ENCODE data around the gene MRPL54. TPM values are rescaled to one million over a fixed set of nuclear protein-coding genes. Genes with fewer than 3 reads are reported as not detected.
"Not testable (repeated sequence)": the region's sequence is repeated elsewhere in the genome, so short reads cannot be mapped to it uniquely, and the experiment has no call there.

MRPL54 gene
- total RNA-seq, 1 donor from 2014 or later = 35.9 TPM

GRCh38 chr19:3813473-3814392, 51.3 kb downstream of the MRPL54 start:
- Mint-ChIP-seq H3K4me1 (ENCODE audit: unreplicated experiment) (no peaks in the 10 kb centered on the region), H3K27ac (no peak overlapping the region), H3K27me3 (peaks cover 10% of the 10 kb centered on the region), H3K4me3 (no peak overlapping the region), H3K9me3 (no peaks in the 10 kb centered on the region), H3K36me3 (no peaks in the 10 kb centered on the region)
- TF ChIP-seq CTCF (conservative IDR thresholded peaks at IDR 0.05) = no peak
- DNase-seq (ENCODE audit: extremely low spot score, unreplicated experiment) = no peak

GRCh38 chr19:3814648-3815047, 52.2 kb downstream of the MRPL54 start:
- Mint-ChIP-seq H3K4me3 (no peak overlapping the region), H3K27me3 (peaks cover 10% of the 10 kb centered on the region), H3K36me3 (no peaks in the 10 kb centered on the region), H3K9me3 (no peaks in the 10 kb centered on the region), H3K27ac (no peak overlapping the region), H3K4me1 (ENCODE audit: unreplicated experiment) (no peaks in the 10 kb centered on the region)
- TF ChIP-seq CTCF (conservative IDR thresholded peaks at IDR 0.05) = no peak
- no peak for DNase-seq (ENCODE audit: extremely low spot score, unreplicated experiment)

GRCh38 chr19:3816148-3816547, 53.7 kb downstream of the MRPL54 start:
- H3K27me3 Mint-ChIP-seq; H3K4me3 Mint-ChIP-seq; DNase-seq (ENCODE audit: extremely low spot score, unreplicated experiment); H3K9me3 Mint-ChIP-seq; H3K27ac Mint-ChIP-seq; H3K36me3 Mint-ChIP-seq; H3K4me1 Mint-ChIP-seq (ENCODE audit: unreplicated experiment): not testable (repeated sequence)

- H3K4me1 Mint-ChIP-seq (ENCODE audit: unreplicated experiment) = no peaks in the 10 kb centered on the region
- no peaks in the 10 kb centered on the region for H3K36me3 Mint-ChIP-seq
- no peak for TF ChIP-seq CTCF (conservative IDR thresholded peaks at IDR 0.05)
Measured at GRCh38 chr19:3816566-3817218, 54.2 kb downstream of the MRPL54 start.

More at GRCh38 chr19:3816566-3817218, 54.2 kb downstream of the MRPL54 start:
- DNase-seq (ENCODE audit: extremely low spot score, unreplicated experiment) = no peak
- peaks cover 10% of the 10 kb centered on the region for H3K27me3 Mint-ChIP-seq
- no peak overlapping the region for H3K4me3 Mint-ChIP-seq
- H3K27ac Mint-ChIP-seq = no peak overlapping the region
- no peaks in the 10 kb centered on the region for H3K9me3 Mint-ChIP-seq

Other genes with a start within 250 kb of the MRPL54 start
- gene TEKTIP1, start 223.5 kb upstream of the MRPL54 start, total RNA-seq (ENCODE audit: low replicate concordance) = 1.3 and 3.4 TPM in 2 replicates
- 74.1 and 80.9 TPM in 2 replicates for gene MFSD12, start 205.1 kb upstream of the MRPL54 start, total RNA-seq (ENCODE audit: low replicate concordance)
- gene HMG20B, start 189.7 kb upstream of the MRPL54 start, total RNA-seq (ENCODE audit: low replicate concordance) = 60.1 and 78.3 TPM in 2 replicates
- gene GIPC3, start 177.2 kb upstream of the MRPL54 start, total RNA-seq (ENCODE audit: low replicate concordance) = 0.07 TPM in 1 of 2 replicates, not detected in the other
- gene TBXA2R, start 155.8 kb upstream of the MRPL54 start, total RNA-seq (ENCODE audit: low replicate concordance) = not detected in 2 replicates
- 31.6 and 32.4 TPM in 2 replicates for gene CACTIN, start 135.9 kb upstream of the MRPL54 start, total RNA-seq (ENCODE audit: low replicate concordance)
- gene PIP5K1C, start 62.2 kb upstream of the MRPL54 start, total RNA-seq (ENCODE audit: low replicate concordance) = 35.9 and 44.5 TPM in 2 replicates
- gene TJP3, start 54.3 kb upstream of the MRPL54 start, total RNA-seq (ENCODE audit: low replicate concordance) = 20.0 and 53.8 TPM in 2 replicates
- gene APBA3, start 990 bp upstream of the MRPL54 start, total RNA-seq (ENCODE audit: low replicate concordance) = 25.1 and 28.5 TPM in 2 replicates
- gene RAX2, start 9.5 kb downstream of the MRPL54 start, total RNA-seq (ENCODE audit: low replicate concordance) = not detected in 2 replicates
- 1.6 and 1.7 TPM in 2 replicates for gene MATK, start 23.7 kb downstream of the MRPL54 start, total RNA-seq (ENCODE audit: low replicate concordance)
- gene ZFR2, start 106.4 kb downstream of the MRPL54 start, total RNA-seq (ENCODE audit: low replicate concordance) = 1.00 and 4.7 TPM in 2 replicates
- 1.5 and 3.3 TPM in 2 replicates for gene ATCAY, start 118.0 kb downstream of the MRPL54 start, total RNA-seq (ENCODE audit: low replicate concordance)
- gene NMRK2, start 170.4 kb downstream of the MRPL54 start, total RNA-seq (ENCODE audit: low replicate concordance) = 0.65 TPM in 1 of 2 replicates, not detected in the other
- gene DAPK3, start 208.4 kb downstream of the MRPL54 start, total RNA-seq (ENCODE audit: low replicate concordance) = 83.5 and 93.0 TPM in 2 replicates
- 2,827 and 2,929 TPM in 2 replicates for gene EEF2, start 222.8 kb downstream of the MRPL54 start, total RNA-seq (ENCODE audit: low replicate concordance)
- 39.8 and 42.3 TPM in 2 replicates for gene PIAS4, start 245.1 kb downstream of the MRPL54 start, total RNA-seq (ENCODE audit: low replicate concordance)